NCI-H2107 (cell line): Measurements from ENCODE around the gene ITGB6.

ENCODE experiments used
- DNase-seq: peaks from one replicate; lab custom pipeline; 2025; lab: John Stamatoyannopoulos, UW

The ITGB6 gene

GRCh38 chr2:160050147-160050546, 149.9 kb downstream of the ITGB6 start:
- DNase-seq = no peak
